A172 (cell line): ENCODE measurements around the gene SNCA. TPM values are rescaled to one million over a fixed set of nuclear protein-coding genes. Genes with fewer than 3 reads are reported as not detected.
A peak's percentile ranks its signal among the peaks of the same experiment; 100 is the strongest.

Experiments
- DNase-seq: peaks from one replicate; pipeline ENCODE4 v3.0.0-alpha.2; 2015; ENCODE audit warnings: low spot score
- total RNA-seq: library from RNA; depleted of rRNA; stranded (reverse); fragments of >200 nt; shearing (Covaris generic); gene quantifications from 2 replicates; pipeline ENCODE4 v1.2.3, GENCODE V29; 2014; rRNA removed

Gene SNCA
- total RNA-seq, 1 experiment from 2014 or later: not detected

DNA sequence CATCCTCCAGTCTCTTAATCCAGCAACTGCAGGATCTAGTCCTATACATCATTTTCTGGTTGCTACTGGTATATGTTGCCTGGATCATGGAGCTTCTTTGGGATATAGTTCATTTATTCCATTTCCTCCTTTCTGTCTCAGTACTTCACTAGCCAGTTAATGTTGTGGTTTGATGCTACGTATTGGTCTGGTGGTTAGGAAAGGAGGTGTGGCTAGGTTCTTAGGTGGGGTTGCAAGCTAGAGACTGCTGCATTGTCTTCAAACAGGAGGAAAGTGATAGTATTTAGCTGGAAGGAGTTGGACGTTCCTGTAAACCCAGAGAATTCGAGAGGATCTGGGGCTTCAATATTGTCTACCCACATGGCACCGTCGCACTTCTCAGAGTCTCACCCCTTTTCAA is 129.5 kb downstream of the SNCA start:
- no peak for DNase-seq

DNA sequence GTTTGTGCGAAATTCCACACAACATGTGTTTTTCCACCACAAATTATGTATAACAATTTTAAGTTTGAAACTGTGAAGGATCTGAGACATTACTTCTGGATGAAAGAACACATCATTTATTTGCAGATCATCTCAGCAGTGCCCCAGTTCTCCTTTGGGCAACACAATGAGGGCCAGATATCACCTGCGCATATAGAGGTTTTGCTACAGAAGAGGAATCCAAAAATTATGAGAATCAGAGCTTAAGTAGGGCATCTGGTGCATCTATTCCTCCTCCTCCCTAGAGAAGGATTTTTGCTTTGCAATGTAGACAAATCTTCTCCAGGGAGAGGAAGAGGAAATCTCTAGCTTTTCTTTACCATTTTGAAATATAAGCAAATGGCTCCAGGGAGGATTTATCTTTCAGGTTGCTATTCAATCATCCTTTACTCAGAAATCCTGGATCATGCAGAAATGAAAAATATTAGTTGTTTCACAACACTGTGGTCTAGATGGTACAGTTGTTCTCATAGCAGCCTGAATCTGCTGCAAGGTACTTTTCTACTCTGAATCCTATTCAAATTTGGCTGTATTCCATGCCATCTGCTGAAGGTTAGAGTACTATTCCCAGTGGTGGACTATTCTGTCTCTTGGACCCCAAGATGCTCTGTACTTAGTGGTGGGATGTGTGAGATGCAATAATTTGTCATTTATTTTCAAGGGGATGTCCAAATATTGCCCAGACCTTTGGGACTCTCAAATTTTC is 132.1 kb downstream of the SNCA start:
- DNase-seq: no peak

DNA sequence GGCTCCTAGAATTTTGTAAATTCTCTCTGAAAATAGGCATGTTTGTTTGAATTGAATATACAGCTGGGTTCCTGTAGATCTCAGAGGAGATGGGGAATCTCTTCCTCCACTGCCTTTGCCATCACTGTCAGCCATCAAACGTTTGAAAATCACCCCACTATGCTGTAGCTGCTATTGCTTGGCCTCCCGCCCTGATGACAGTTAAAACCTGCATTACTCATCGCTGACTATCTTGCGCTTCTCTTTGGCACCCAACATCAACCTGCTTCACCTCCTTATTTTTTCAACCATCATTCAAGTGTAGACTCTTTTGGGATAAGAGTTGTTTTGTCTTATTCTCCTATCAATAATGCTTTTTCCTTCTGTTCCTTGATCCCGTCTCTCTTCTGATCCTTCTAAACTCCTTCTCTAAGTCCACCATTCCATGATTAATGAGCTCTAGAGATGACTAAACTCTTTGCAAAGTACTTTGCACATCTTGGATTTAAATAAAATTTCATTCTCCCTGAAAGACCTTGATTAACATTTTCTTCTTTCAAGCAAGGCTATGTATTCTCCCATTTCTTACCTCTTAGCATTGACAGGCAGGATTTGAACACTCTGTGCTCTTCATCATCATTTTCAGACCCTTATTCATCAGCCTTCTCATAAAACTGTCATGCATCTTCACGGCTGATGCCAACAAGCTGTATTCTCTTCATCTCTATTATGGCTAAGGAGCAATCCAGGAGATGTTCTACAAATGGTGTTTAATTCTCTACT is 133.0 kb downstream of the SNCA start:
- peak; percentile 3 for DNase-seq

DNA sequence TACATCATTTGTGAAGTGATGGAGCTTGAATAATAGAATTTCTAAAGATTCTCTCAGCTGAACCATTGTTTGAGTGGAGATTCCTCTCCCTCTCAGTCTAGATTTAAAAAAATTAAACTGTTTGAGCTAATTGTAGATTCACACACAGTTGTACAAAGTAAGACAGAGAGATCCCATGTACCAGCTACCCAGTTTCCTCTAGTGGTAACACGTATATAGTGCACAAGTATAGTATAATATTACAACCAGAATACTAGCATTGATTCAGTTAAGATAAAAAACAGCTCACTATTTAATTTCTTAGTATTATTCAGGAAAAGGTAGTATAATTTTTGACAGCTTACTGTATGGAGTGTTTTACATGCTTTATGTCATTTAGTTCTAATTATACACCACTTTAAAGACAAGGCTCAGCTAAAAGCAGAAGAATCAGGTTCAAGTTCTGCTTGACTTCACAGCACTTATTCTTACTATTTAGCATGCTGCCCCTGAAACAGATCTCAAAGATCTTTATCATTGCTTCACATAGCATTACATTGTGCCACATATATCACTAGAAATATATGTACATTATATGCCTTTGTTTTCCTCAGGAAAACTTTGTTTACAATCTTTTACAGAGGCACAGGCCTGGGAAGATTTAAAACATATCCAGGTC is 136.1 kb downstream of the SNCA start:
- no peak for DNase-seq

DNA sequence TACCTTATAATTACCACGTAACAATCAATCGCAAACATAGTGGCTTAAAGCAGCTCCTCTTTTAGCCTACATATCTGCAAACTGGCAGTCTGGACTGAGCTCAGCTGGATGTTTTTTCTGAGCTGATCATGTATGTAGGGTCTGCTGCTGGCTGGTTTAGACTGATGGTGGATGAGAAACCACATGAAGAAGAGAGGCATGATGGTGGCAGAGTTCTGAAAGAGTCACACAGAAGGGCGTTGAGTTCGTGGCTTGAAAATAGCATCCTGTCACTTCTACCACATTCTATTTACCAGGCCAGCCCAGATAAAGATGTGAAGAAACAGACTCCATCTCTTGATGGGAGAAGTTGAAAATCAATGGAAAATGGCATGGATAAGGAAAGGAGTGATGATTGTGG is 151.3 kb downstream of the SNCA start:
- no peak for DNase-seq

DNA sequence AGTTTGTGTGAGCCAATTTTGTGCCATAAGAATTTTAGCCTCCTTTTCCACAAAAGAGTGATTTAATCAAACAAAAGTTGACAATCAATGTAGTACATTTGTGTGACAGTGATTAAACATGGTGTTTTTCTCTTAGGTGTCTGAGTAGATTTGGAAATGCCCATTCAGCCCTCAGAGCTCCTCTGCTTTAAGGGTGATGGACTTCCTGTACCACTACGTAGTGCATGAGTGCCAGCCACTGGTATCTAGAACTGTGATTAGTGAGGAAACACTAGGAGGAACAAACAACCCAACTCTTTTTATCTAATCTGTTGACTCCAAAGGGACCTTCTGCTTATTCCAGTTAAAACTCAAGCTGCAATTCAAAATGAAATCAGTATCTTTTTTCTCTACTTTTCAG is 151.7 kb downstream of the SNCA start:
- DNase-seq: no peak

DNA sequence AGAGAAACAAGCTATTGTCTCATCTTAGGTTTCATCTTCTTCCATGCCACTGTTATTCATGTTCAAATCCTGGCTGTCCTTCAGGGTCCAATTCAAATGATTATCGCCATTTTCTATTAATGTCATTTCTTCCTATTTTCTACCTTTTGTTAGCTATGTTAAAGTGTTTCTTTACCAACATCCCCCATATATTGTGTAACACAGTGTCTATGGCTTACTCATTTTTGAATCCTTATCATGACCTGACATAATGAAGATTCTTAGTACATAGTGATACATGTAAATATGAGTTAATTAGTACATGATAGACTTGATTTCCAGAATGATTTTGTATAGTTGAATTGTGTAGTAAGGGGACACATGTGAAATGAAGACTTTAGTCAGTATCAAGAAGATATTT is 152.4 kb downstream of the SNCA start:
- no peak for DNase-seq

DNA sequence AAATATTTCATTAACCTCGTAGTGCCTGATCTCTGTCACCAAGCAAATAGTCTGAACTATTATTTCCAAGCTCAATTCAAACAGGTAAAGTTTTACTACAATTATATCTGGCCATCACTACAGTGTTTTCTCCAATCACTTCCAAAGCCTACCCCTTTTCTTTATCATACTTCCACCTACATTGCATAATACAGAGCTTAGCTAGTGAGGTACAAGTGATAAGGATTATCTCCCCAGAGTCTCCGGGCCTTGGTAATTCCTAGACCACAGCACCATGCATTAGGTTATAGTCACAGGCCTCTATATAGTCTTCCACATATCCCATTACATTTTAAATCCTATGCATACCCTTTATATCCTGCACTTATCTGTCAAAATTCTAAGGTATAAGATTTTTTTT is 154.2 kb downstream of the SNCA start:
- no peak for DNase-seq

DNA sequence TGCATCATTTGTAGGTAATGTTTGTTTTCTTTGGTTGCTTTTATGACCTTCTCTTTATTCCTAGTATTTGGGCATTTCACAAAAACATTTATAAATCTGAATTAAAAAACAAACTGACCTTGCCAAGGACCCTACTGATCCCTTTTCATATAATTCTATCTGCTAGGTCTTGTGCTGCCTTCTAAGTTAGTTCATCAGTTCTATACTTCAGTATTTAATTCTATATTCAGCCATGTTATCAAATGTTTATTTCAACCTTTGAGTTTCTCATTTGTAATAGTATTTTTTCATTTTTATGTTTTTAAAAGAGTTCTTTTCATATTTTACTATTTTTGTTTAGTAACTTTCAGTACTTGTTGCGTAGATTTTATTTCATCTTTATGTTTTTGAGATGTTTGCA is 155.3 kb downstream of the SNCA start:
- no peak for DNase-seq

DNA sequence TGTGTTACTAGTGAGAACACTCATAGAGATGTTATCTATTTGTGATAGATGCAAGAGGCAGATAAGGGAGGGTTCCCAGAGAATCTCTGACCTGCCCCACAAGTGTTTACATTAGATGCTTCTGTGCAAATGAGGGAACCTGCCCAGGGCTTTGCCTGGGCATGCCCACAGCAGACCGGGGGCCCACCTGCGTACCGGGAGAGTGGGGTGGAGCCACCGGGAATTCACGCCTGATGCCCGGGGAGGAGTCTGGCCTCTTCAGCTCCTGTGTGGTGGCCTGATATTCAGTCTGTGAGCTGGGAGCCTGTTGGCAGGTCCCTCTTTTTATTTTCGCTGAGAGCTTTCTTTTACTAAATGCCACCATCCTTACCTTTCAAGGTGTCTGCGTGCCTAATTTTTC is 155.7 kb downstream of the SNCA start:
- no peak for DNase-seq

DNA sequence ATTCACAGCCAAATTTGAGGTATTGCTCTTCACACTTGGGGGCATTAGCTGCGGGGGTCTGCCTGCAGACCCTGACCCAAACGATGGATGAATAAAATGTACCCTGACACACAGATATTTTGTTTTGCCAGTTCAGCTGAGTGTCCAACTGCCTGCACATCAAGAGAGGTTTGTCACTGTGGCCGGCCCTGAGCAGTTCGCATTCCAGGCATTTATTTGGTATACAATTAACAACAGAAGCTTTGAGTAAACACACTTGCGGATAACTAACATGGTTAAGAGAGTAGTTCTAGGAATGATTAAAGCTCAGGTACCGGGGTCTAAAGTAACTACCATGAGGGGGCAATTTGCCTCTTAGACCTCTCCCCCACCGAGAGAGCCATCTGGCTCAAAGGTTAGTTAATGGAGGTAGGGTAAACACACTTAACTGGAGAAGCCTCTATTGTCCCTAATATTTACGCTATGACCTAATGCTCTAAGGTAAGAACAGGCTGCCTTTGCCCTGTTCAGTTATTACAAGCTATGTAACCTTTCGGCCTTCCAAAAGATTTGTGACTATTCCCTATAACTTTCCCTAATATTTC is 162.0 kb downstream of the SNCA start:
- DNase-seq: no peak

Other genes with a start within 250 kb of the SNCA start
- gene MMRN1, start 57.7 kb upstream of the SNCA start, total RNA-seq: not detected in 2 replicates